Measurements from ENCODE around the gene POR. TPM values are rescaled to one million over a fixed set of nuclear protein-coding genes. Genes with fewer than 3 reads are reported as not detected.

POR gene
- total and polyA plus RNA-seq, 2 of the 8 experiments (the other 6 are each of a cell fraction or from before 2014, with no cell fraction given), result 98.7 to 144 TPM

DNA sequence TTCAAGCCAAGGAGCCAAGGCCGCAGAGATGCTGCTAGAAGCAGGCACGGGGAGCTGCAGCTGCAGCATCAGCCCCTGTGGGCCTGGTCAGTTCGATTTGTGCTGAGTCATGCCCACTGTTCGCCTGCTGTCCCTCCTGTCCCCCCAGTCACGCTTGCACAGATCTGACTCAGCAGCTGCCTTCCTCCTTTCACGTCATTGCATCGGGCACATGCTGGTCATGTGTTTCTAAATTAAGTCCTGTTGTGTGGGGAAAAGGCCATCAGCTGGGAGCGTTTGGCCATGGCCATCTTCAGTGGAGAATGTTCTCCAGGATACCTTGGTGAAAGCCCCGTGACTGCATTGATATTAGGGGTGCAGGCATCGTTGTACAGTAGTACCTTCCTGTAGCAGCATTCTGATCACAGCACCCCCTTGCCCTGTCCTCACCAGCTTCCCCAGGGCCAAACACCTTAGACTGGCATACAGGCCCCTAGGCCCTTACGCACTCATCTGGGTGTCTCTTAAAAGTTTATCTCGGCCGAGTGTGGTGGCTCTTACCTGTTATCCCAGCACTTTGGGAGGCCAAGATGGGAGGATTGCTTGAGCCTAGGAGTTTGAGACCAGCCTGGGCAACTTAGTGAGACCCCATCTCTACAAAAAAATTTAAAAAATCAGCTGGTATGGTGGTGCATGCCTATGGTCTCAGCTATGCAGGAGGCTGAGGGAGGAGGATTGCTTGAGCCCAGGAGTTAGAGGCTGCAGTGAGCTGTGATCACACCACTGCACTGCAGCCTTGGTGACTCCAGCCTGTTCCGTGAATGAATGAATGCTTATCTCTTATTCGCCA lies 23.2 kb downstream of the POR start:
- no peak overlapping the region for H2BK15ac ChIP-seq (ENCODE audit: low read length)
- no peaks in the 10 kb centered on the region; a peak in 1 of 8 replicates for H3K36me3 ChIP-seq (ENCODE audit: control insufficient read depth in 2 of 4, insufficient read depth in 4 of 4, low read length in 3 of 4)
- H3K27me3 ChIP-seq (replicated peaks in 1 of 4; ENCODE audit: control insufficient read depth in 3 of 4, extremely low read depth in 1 of 4, insufficient read depth in 3 of 4, low read length in 3 of 4), result no peaks in the 10 kb centered on the region
- peaks cover 16% of the 10 kb centered on the region for H3K79me1 ChIP-seq (ENCODE audit: low read depth, low read length)
- H4K5ac ChIP-seq (ENCODE audit: insufficient read length, low read depth, low read length), result peak overlapping the region; percentile 15
- ChIA-PET POLR2A (ENCODE audit: partially characterized antibody) (interaction anchor here (1.4 to 2.9 kb wide), 3 partner anchors 12 to 23 kb away, joined by 4 to 15 read pairs (median 9); partner anchors contain the start of gene POR), CTCF (ENCODE audit: partially characterized antibody) (interaction anchor here (0.6 to 1.5 kb wide), 7 partner anchors 11 to 111 kb away, joined by 3 to 6 read pairs (median 3); no protein-coding TSS in a partner anchor)
- H3K79me2 ChIP-seq (ENCODE audit: control insufficient read depth in 1 of 2, insufficient read depth in 2 of 2, low read length in 2 of 2), result peaks cover 0 to 44% of the 10 kb centered on the region in 2 experiments; a peak in 2 of 4 replicates
- no peak overlapping the region for H3K4ac ChIP-seq (replicated peaks; ENCODE audit: insufficient read length, low read depth, low read length)
- peaks cover 0 to 12% of the 10 kb centered on the region in 2 experiments for H4K20me1 ChIP-seq (replicated peaks in 1 of 2; ENCODE audit: control insufficient read depth in 1 of 2, insufficient read depth in 2 of 2, low read length in 2 of 2)
- no peak overlapping the region for H3K4me3 ChIP-seq (ENCODE audit: extremely low read depth in 1 of 4, insufficient read depth in 2 of 4, low read depth in 3 of 4, low read length in 4 of 4)
- 0 out of 7 replicates have a peak, but pooled peaks cover 0 to 2% (median 0%) of the 10 kb centered on the region in 4 experiments for H3K4me1 ChIP-seq (replicated peaks in 1 of 4; ENCODE audit: control insufficient read depth in 3 of 4, insufficient read depth in 4 of 4, low read length in 3 of 4)
- 0 out of 7 replicates have a peak overlapping the region, but pooled peaks of 1 of the 4 experiments have one; percentile 23 for H3K9ac ChIP-seq (replicated peaks in 1 of 4; ENCODE audit: extremely low read depth in 1 of 4, low read depth in 3 of 4, low read length in 3 of 4)
- H3K27ac ChIP-seq (ENCODE audit: low read depth, low read length), result peak overlapping the region; percentile 5; the same call in 1 of the 2 replicates
- peak overlapping the region; percentile 73; the same call in 1 of the 2 replicates for H2BK5ac ChIP-seq (ENCODE audit: low read depth, low read length)
- H3K4me2 ChIP-seq (ENCODE audit: insufficient read depth in 1 of 2, low read depth in 2 of 2, low read length in 2 of 2), result no peak overlapping the region; a peak in 1 of 4 replicates
- peak overlapping the region; percentile 75; the same call in 1 of the 2 replicates for H2AK5ac ChIP-seq (ENCODE audit: low read depth, low read length)
- DNase-seq (ENCODE audit: low read depth in 1 of 2, low spot score in 2 of 2) (no peak), FAIRE-seq (no peak)
- no peak overlapping the region for H3K23ac ChIP-seq (ENCODE audit: insufficient read length)
- H3K56ac ChIP-seq (replicated peaks; ENCODE audit: insufficient read length, low read depth, low read length), result peak overlapping the region; percentile 5
- H2BK20ac ChIP-seq (ENCODE audit: low read length), result no peak overlapping the region
- H3K18ac ChIP-seq (ENCODE audit: extremely low read depth, low read length), result no peak overlapping the region
- WGBS, 2 experiments (ENCODE audit: extremely low coverage in 1 of 2, insufficient coverage in 1 of 2, insufficient read length in 1 of 2, insufficient replicate concordance in 2 of 2, low coverage in 1 of 2, low lambda C conversion rate in 2 of 2, missing lambda C conversion rate in 1 of 2), result 88% methylated on average over 15 of the region's 15 CpGs; no CpG with 5 or more reads in 1 of the 2 experiments
- H4K91ac ChIP-seq (replicated peaks; ENCODE audit: insufficient read length, low read length), result peak overlapping the region; percentile 7
- no peaks in the 10 kb centered on the region; the same call in 1 of the 2 replicates for H3K23me2 ChIP-seq (ENCODE audit: low read depth, low read length)
- H2BK12ac ChIP-seq (ENCODE audit: low read depth, low read length), result no peak overlapping the region; the same call in 1 of the 2 replicates
- no peaks in the 10 kb centered on the region for H3K9me3 ChIP-seq (ENCODE audit: insufficient read depth in 2 of 2, low read depth in 1 of 2, low read length in 1 of 2)
- no peak overlapping the region for H2BK120ac ChIP-seq (replicated peaks; ENCODE audit: low read depth, low read length)
- peak overlapping the region; percentile 11; the same call in 1 of the 2 replicates for H4K8ac ChIP-seq (ENCODE audit: extremely low read depth, insufficient read depth, low read length)
- no peak overlapping the region for H3K14ac ChIP-seq (ENCODE audit: insufficient read length)
- no peak overlapping the region for H2AFZ ChIP-seq (ENCODE audit: low read length)
- no peak for TF ChIP-seq SP2 (IDR thresholded peaks at IDR 0.05; ENCODE audit: low read length)
- TF ChIP-seq KDM1A (IDR thresholded peaks at IDR 0.05; ENCODE audit: borderline replicate concordance, low read length), result no peak
- TF ChIP-seq, protein P1, sequence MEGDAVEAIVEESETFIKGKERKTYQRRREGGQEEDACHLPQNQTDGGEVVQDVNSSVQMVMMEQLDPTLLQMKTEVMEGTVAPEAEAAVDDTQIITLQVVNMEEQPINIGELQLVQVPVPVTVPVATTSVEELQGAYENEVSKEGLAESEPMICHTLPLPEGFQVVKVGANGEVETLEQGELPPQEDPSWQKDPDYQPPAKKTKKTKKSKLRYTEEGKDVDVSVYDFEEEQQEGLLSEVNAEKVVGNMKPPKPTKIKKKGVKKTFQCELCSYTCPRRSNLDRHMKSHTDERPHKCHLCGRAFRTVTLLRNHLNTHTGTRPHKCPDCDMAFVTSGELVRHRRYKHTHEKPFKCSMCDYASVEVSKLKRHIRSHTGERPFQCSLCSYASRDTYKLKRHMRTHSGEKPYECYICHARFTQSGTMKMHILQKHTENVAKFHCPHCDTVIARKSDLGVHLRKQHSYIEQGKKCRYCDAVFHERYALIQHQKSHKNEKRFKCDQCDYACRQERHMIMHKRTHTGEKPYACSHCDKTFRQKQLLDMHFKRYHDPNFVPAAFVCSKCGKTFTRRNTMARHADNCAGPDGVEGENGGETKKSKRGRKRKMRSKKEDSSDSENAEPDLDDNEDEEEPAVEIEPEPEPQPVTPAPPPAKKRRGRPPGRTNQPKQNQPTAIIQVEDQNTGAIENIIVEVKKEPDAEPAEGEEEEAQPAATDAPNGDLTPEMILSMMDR (IDR thresholded peaks at IDR 0.05; ENCODE audit: control extremely low read depth in 1 of 3, insufficient read depth in 1 of 3, low read depth in 1 of 3, low read length in 3 of 3), result no peak
- no peak for TF ChIP-seq GTF2F1 (IDR thresholded peaks at IDR 0.05; ENCODE audit: borderline replicate concordance, low read depth, low read length)
- TF ChIP-seq, protein P2, sequence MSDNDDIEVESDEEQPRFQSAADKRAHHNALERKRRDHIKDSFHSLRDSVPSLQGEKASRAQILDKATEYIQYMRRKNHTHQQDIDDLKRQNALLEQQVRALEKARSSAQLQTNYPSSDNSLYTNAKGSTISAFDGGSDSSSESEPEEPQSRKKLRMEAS (IDR thresholded peaks at IDR 0.05), result 0 out of 2 replicates have a peak, but pooled peaks have one; percentile 25
- TF ChIP-seq POU5F1 (IDR thresholded peaks at IDR 0.05; ENCODE audit: low read depth, low read length), result no peak
- TF ChIP-seq BRCA1 (IDR thresholded peaks at IDR 0.05; ENCODE audit: low read depth, low read length), result no peak
- TF ChIP-seq SUZ12 (IDR thresholded peaks at IDR 0.05; ENCODE audit: low read length), result no peak
